ENCODE measurements around the gene LSM7.

Gene LSM7

DNA sequence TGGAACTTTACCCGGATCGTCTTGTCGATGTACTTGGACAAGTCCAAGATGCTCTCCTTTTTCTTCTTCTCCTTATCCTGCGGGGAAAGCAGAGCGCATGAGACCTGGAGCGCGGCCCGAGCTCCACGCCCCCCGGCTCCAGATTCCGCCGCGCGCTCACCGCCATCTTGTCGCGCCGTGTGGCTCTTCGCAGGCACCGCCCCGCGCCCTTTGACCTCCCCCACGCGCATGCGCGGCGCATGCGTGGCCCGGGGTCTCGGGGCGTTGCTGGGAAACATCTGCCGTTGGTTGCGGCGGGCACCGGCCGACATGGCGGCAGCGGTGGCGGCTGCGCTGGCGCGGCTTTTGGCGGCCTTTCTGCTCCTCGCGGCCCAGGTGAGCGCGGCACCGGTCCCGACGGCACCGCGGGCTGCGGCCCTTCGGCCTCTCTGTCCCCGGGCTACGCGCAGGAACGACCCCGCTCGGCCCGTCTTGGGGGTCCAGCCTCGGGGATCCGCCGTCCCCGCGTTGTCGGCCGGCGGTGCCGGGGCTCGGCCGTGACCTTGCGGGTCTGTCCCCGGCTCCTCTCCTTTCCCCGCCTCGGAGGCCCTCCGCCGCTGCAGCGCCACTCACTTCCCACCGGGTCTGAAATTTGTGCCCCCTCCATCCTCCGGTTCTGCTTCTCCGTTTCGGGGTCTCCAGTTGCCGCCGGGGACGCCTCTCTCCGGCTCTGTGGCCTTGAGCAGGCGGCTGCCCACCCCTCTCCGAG is at the start of gene LSM7, which contains the start of gene SPPL2B:
Gene LSM7, minus strand, starts transcription at position 186 of the 748 bp plus-strand sequence. Its CDS starts 20 bp downstream, at position 166.
Gene SPPL2B, plus strand, starts transcription at position 284 of the 748 bp plus-strand sequence. Its CDS starts 26 bp downstream, at position 310.
- DNase-seq = peak; percentile 96

DNA sequence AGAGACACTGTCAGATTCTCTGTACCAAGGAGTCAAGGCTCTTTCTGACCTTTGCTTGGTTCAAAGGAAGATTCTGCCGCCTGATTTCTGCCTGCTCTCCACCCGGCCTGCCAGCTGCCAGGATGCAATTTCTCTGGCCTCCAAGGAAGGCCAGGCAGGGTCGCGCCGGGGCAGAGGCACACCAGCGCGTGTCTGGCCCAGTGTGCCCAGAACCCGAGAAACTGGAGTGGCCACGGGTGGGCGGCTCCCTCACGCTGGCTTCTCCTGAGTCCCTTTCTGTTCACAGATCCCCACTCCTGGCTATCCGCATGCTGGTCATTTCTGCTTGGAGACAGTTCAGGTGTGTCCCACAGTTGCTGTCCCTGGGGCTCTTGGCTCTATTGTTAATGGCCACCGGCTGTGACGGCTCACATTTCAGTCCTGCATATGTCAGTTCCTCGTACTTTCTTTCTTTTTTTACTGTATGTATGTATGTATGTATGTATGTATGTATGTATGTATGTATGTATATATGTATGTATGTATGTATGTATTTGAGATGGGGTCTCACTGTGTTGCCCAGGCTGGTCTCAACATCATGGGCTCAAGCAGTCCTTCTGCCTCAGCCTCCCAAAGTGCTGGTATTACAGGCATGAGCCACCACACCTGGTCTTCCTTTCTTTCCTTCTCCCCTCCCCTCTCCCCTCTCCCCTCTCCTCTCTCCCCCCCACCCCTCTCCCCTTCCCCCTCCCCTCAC is 48.6 kb upstream of the LSM7 start:
- DNase-seq = no peak

DNA sequence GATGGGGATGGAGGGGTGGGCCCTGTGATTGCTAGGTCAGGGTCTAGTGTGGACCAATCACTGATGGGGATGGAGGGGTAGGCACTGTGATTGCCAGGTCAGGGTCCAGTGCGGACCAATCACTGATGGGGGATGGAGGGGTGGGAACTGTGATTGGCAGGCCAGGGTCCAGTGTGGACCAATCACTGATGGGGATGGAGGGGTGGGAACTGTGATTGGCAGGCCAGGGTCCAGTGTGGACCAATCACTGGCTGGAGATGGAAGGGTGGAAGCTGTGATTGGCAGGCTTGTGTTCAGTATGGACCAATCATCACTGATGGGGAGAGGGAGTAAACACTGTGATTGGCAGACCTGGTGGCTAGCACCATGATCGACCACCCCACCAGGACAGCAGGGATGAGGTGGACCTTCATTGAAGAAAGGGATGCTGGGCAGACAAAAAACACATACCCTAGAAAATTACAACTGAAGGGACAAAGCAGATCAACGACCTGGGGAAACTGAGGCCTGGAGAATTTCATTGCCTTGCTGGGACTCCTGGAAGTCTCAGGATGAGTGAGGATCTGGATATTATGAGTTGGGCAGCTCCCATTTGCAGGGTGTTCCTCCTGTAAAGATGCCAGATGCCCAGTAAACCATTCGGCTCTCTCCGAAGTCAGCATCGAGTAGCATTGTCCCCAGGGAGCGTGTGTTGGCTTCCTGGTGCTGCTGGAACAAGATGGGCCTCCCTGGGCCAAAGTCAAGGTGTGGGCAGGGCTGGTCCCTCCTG is 47.2 kb upstream of the LSM7 start:
- DNase-seq = no peak

DNA sequence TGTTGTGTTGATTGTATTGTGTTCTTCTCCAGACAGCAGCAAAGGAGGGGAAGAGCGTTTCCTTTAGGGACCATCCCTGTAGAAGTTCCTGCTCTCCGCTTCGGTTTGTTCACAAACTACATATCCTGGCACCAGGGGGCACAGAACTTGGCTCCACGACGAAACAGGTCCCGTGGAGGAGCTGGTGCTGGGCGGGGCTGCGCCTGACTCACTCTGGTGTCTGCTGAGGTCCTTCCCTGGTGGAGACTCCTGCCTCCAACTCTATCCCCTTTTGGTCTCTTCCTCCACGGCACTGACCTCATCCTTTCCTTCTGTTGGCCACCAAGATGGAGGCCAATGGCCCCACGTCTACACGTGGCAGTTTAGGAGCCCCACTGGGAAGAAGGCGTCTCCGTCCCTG is 46.4 kb upstream of the LSM7 start:
- no peak for DNase-seq

DNA sequence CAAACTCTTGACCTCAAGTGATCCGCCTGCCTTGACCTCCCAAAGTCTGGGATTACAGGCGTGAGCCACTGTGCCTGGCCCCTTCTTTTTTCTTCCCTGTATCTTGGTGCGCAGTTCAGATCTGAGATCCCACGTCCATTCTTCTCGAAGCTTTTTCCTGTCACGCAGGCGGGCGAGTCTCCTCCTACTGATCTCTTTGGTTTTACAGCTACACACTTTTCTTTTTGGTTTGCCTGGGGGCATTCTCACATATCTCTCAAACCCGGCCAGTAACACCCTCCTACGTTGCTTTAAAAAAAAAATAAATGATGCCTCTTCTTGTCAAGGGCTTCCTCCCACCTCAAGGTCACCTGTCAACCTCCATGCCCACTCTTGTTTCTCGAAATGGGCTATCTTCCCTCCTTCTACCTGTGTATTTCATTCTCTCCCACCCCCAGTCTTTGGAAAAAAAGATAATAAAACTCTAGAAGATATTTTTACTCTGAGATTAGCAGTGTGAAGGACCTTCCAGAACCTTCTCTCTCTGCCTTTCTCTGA is 43.8 kb upstream of the LSM7 start:
- DNase-seq = no peak

DNA sequence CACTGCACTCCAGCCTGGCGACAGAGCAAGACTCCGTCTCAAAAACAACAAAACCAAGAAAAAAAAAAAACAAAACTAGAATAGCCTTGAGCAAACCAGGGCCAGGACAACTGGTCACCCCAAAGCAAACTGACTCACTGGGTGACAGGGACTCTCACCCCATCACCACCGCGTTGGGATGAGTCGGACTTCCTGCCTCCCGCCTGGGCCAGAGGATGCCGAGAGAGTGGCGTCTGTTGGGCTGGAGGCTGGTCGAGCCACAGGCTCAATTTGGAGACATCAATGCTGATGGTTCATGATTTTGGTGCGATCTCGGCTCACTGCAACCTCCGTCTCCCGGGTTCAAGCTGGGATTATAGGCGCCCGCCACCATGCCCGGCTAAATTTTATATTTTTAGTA is 43.3 kb upstream of the LSM7 start:
- no peak for DNase-seq

DNA sequence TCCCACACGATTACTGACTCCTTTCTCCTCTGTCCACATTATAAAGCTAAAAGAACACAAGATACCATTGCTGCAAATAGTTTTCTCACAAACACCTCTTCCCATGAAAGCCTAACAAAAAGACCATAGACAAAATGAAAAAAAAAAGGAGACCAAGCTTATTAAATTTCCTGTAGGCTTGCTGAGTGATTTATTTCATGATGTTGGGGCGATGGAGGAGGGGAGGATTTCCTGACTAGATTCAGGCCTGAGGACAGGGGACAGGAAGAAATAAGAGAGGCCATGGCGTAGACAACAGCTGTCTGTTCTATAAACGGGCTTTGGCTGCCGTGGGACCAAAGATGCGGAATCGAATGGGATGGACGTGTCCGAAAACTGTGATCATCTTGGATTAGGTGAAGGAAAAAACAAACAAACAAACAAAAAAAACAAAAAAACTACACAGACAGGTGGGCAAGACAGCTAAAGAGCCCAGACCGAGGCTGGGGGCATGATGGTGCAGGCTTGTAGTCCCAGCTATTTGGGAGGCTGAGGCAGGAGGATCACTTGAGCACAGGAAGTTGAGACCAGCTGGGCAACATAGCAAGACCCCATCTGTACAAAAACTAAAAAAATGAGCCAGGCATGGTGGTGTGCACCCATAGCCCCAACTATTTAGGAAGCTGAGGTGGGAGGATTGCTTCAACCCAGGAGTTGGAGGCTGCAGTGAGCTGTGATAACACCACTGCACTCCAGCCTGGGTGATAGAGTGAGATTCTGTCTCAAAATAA is 37.0 kb upstream of the LSM7 start:
- DNase-seq = no peak

DNA sequence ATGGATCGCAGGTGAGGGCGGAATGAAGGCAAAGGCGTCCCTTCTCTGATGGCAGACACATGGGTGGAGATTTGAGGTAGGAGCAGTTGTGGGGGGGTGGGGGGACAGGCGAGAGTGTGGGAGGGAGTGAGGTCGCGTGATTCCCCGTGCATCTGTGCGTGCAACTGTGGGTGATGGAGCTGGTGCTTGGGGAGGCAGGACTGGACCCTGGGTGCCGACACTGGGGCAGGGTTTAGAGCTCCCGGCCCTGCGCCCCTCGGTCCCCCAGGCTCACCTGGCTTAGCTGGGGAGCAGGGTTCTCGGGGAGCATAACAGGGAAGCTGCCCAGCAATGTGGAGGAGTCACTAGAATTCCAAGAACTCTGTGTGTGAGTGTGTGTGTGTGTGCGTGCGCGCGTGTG is 35.0 kb upstream of the LSM7 start:
- DNase-seq = no peak

DNA sequence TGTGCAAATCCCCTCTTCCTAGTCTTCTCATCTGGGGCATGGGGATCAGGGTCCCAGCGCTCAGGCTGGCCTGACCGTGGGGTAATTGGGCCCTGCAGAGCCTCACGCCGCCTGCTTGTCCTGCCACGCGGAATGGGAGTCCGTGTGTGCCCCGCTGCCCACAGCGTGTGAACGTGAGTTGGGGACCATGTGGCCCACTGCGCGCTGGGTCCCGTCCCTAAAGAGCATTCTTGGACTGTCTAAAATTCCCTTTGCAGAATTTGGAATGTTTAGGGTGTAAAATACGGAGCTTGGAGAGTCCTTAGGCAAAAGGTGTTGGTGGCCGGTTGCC is 34.5 kb upstream of the LSM7 start:
- no peak for DNase-seq

DNA sequence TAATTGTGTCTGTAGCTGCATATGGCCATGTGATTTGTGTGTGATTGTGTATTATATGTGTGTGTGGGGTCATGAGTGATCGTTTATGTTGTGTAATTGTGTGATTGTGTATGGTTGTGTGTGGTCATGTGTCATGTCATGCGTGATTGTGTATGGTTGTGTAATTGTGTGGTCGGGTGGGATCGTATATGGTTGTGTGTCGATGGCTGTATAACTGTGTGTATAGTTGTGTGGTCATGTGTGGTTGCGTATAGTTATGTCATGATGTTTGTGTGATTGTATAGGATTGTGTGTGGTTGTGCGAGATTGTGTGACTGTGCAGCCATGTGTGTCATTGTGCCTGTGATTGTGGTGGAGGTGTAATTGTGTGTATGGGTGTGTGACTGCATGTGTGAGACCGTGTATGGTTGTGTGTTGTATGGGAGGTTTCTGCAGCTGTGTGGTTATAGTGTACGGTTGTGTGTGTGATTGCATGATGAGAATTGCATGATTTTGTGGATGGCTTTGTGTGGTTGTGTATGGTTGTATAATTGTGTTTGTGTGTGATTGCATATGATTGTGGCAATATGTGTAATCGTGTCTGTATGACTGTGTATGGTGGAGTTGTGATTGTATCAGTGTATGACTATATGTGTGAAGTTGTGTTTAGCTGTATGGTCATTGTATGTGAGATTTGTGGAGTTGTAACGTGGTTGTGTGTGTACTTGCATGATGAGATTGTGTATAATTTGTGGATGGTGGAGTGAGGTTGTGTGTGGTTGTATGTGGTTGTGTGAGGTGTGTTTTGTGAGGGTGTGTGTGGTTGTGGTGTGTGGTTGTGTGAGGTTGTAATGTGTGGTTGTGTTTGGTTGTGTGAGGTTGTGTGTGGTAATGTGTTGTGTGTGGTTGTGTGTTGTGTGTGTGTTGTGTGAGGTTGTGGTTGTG is 33.9 kb upstream of the LSM7 start:
- DNase-seq = no peak

DNA sequence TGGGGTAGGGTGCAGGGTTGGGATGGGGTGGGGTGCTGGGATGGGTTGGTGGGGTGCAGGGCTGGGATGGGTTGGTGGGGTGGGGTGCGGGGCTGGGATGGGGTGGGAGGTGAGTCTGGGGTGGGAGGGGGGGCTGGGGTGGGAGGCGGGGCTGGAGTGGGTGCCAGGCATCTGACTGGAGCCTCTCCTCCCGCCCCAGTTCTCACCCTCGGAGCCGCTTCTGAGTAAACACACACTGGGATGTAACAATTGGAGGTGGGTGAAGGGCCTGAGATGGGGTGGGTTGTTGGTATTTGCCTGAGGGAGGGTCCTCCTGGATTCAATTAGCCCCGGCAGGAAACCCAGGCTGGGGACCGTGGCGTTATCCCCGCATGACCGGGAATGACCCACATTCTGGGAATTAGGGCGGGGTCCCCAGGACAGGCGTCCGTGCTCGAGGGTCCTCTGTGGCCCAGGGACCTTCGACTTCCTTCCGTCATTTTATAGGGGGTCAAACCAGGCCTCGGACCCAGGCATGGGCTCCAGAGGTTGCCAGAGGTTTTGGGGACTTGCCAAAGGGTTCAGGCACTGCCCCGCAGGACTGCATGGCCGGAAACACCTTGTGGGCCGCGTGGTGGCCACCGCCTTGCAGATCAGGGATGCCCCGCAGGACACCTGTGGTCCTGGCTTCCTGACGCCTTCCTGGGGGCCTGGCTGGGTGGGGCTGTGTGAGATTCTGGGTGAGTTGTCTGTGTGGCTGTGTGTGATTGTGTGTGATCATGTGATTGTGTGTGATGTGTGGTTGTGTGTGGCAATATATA is 33.1 kb upstream of the LSM7 start:
- DNase-seq = no peak

DNA sequence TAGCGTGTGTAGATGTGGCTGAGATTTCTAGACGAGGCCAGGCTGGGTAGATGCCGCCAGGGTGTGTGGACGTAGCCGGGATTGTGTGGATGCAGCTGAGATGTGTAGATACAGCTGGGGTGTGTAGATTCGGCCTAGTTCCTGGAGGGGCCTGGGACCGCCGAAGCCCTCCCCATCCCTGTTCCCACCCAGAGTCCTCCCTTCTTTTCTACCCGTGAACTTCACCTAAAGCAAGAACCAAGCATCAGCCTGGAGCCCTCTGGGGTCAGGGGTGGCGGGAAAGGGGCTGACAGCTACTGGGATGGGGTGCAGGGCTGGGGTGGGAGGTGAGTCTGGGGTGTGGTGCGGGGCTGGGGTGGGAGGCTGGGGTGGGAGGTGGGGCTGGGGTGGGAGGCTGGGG is 32.4 kb upstream of the LSM7 start:
- no peak for DNase-seq

DNA sequence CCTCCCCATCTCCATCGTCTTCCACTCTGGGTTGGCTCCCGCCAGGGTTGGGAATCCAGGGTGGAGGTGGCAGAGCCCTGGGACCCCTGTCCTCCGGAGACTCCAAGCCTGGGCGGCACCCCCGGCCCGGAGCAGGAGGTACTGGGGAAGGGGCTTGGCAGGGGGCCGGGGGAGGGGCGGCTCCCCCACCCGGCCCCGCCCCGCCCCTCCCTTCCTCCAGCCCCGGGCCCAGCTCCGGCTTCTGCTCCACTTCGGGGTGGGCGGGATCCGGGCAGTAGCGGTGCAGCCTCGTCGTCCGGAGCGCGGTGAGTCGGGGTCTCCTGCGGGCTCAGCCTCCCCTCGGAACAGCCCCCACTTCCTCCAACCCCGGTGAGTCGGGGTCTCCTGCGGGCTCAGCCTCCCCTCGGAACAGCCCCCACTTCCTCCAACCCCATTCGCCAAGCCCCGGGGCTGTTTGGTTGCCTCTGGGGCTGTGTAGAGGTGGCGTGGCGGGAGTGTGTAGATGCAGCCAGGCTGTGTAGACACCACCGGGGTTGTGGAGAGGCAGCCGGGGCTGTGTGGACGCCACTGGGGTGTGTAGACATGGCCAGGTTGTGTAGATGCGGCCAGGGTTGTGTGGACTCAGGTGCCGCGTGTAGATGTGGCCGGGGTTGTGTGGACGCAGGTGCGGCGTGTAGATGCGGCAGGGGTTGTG is 31.8 kb upstream of the LSM7 start, which contains the start of gene TMPRSS9:
Gene TMPRSS9, plus strand, starts transcription at position 274 of the 694 bp plus-strand sequence. CDS start 29,521 bp downstream, outside the sequence.
- no peak for DNase-seq

DNA sequence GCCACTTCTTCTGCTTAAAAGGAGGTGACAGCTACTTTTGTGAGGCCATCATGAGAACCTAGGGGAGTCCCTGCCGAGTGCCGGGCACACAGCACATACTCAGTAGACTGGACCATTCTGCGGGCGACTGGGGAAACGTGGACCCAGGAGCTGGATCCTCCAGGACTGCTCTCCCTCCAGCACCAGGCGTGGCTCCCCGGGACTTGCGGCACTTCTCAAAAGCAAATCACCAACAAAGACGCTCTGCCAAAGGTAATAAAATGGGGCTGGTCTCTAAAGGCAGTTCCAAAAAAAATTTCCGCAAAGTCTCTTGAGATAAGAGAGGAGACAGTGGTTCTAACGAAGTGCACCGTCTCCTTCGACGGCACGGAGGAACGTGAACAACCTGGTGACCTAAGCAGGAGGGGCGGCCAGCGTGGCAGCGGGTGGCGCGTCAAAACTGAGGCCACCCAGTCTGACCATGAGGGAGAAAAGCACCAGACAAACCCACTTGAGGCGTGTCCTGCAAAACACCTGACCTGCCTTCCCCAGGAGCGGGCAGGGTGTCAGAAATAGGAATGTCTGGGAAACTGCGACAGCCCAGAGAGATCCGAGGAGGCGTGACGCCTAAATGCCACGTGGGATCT is 30.3 kb upstream of the LSM7 start:
- DNase-seq = no peak

DNA sequence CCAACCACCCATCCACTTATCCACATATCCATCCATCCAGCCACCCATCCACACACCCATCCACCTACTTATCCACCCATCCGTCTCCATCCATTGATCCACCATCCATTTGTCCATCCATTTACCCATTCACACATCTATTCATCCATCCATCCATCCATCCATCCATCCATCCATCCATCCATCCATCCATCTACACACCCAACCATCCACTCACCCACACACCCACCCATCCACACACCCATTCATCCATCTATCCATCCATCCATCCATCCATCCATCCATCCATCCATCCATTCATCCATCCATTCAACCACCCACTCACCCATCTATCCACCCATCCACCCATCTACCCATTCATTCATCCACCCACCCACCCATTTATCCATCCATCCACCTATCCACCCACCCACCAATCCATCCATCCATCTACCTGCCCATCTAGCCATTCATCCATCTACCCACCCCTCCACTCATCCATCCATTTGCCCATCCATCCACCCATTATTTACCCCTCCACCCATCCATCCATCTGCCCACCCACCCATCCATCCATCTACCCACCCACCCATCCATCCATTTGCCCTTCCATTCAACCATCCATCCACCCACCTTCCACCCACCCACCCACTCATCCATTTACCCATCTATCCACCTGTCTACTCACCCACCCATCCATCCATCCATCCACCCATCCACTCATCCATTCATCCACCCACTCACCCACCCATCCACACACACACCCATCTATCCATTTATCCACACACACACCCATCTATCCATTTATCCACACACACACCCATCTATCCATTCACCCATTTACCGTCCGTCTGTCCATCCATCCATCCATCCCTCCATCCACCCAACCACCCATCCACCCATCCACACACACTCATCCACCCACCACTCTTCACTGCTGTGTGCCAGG is 29.2 kb upstream of the LSM7 start:
- DNase-seq = no peak

DNA sequence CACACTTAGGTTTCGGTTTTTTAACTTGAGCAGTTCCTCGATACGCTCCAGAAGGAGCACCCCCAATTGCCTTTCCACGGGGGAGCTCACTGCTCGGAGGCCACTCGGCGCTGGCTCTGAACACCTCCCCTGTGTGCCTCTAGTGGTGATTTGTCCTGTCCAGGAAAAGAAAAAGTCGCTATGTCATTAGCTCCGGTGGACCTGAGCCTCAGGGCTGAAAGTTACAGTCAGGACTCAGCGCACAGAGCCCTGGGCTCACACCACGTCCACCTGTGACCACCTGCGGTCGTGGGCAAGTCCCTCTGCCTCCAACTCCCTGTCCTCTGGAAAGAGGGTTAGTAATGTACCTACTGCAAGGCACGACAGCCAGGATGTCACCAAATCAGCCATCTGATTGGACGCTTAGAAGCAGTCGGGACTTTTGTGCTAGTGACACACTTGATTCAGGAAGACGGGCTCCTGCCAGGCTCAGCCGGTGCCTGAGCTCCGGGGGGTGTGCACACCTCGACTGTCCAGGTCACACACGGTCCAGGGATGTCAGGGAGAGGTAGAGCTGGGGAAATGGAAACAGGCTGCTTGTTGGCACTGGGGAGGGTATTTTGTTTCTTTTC is 27.8 kb upstream of the LSM7 start:
- DNase-seq = no peak

DNA sequence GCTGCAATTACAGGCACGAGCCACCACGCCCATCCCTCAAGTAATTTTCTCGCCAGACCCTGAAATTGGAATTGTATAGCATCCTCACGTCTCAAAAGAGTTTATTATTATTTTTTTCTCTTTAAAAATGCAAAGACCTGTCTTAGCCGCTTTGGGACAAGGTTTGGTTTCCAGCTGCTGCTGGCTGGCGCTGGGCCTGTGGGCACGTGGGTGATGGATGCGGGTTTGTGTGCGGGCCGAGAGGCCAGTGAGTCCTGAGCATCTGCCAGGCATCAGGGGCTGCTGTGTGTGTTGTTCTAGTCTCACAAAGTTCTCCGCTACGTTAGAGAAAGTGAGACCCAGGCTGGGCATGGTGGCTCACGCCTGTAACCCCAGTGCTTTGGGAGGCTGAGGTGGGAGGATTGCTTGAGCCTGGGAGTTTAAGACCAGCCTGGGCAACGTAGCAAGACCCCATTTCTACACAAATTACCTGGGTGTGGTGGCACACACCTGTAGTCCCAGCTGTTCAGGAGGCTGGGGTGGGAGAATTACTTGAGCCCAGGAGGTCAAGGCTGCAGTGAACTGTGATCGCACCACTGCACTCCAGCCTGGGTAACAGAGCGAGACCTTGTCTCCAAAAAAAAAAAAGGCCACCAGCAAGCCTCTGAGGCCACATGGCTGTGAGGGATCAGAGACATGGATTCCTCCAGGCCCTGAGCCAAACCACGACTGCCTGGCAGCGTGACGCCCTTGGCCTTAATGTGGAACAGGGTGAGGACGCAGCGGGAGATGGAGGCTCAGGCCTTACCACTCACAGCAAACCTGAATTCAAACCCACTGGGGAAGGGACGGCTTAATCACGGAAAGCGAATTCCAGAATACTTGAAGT is 27.0 kb upstream of the LSM7 start:
- no peak for DNase-seq

Measured in activated CD8-positive, alpha-beta memory T cell treated with anti-CD3 and anti-CD28 coated beads for 24 hours (primary cell).